Gastroesophageal sphincter (tissue), 3 donors: Measurements from ENCODE around the gene CBLL1.

Experiments
- CTCF ChIP-seq, 4 experiments: fragments of 200-600 bp in 2 of 4; fragments of 450-650 bp in 2 of 4; sonication (generic) in 1 of 4; IDR thresholded peaks; one replicate each; pipeline ENCODE4 v1.5.1; 2017 to 2019; ENCODE audit warnings: antibody characterized with exemption in 4 of 4, mild to moderate bottlenecking in 2 of 4, moderate library complexity in 2 of 4
- POLR2A ChIP-seq, 2 donors: fragments of 450-650 bp; IDR thresholded peaks; one replicate each; pipeline ENCODE4 v1.6.1; 2017; ENCODE audit warnings: antibody characterized with exemption in 2 of 2, mild to moderate bottlenecking in 2 of 2, moderate library complexity in 1 of 2

DNA sequence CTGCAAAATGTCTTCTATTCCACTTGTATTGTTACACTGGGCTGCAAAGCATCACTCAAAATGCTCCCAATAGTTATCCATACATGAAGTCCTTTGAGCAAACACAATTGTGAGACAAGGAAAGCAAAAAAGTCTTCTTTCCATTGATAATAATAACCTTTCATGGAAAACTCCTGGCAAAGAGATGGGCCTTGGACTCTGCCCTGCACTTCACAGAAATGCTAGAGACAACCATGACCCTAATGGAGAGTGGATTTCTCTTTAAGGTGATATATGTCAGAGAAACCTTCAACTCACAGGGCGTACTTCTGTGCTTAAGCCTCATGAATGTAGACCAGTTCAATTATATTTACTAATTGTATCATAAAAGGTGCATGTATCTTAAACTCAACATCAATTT lies 39.7 kb downstream of the CBLL1 start:
- TF ChIP-seq CTCF (IDR thresholded peaks at IDR 0.05), result no peak
- TF ChIP-seq POLR2A (IDR thresholded peaks at IDR 0.05), result no peak
